ENCODE results near the gene COPG1.
"Not testable (repeated sequence)": the region's sequence is repeated elsewhere in the genome, so short reads cannot be mapped to it uniquely, and the experiment has no call there.

COPG1 gene

GRCh38 chr3:129239991-129240390 lies 9.4 kb upstream of the COPG1 start:
- DNase-seq (ENCODE audit: low read depth), result no peak

GRCh38 chr3:129240436-129240835 lies 9.0 kb upstream of the COPG1 start:
- DNase-seq (ENCODE audit: low read depth), result no peak

GRCh38 chr3:129245141-129245540 lies 4.3 kb upstream of the COPG1 start:
- DNase-seq (ENCODE audit: low read depth), result no peak

- peak; percentile 33 for DNase-seq (ENCODE audit: low read depth)
Measured at GRCh38 chr3:129245641-129246306, 3.6 kb upstream of the COPG1 start.

- DNase-seq (ENCODE audit: low read depth), result no peak
Measured at GRCh38 chr3:129246636-129247035, 2.8 kb upstream of the COPG1 start.

- DNase-seq (ENCODE audit: low read depth), result no peak
Measured at GRCh38 chr3:129248286-129248979, 973 bp upstream of the COPG1 start.

GRCh38 chr3:129252748-129253147 lies 3.3 kb downstream of the COPG1 start:
- no peak for DNase-seq (ENCODE audit: low read depth)

- no peak for DNase-seq (ENCODE audit: low read depth)
Measured at GRCh38 chr3:129254536-129255230, 5.3 kb downstream of the COPG1 start.

- no peak for DNase-seq (ENCODE audit: low read depth)
Measured at GRCh38 chr3:129256270-129256669, 6.9 kb downstream of the COPG1 start.

GRCh38 chr3:129257609-129258008 lies 8.2 kb downstream of the COPG1 start:
- DNase-seq (ENCODE audit: low read depth), result no peak

GRCh38 chr3:129259612-129260477 lies 10.4 kb downstream of the COPG1 start:
- no peak for DNase-seq (ENCODE audit: low read depth)

- no peak for DNase-seq (ENCODE audit: low read depth)
Measured at GRCh38 chr3:129260606-129261005, 11.2 kb downstream of the COPG1 start.

- DNase-seq (ENCODE audit: low read depth), result no peak
Measured at GRCh38 chr3:129261894-129262293, 12.5 kb downstream of the COPG1 start.

GRCh38 chr3:129263161-129263910 lies 13.9 kb downstream of the COPG1 start:
- DNase-seq (ENCODE audit: low read depth), result no peak

- not testable (repeated sequence) for DNase-seq (ENCODE audit: low read depth)
Measured at GRCh38 chr3:129264994-129265393, 15.6 kb downstream of the COPG1 start.

GRCh38 chr3:129266651-129267050 lies 17.2 kb downstream of the COPG1 start:
- no peak for DNase-seq (ENCODE audit: low read depth)

- no peak for DNase-seq (ENCODE audit: low read depth)
Measured at GRCh38 chr3:129268396-129268795, 19.0 kb downstream of the COPG1 start.

- no peak for DNase-seq (ENCODE audit: low read depth)
Measured at GRCh38 chr3:129271674-129272073, 22.3 kb downstream of the COPG1 start.

GRCh38 chr3:129276385-129276784 lies 27.0 kb downstream of the COPG1 start:
- no peak for DNase-seq (ENCODE audit: low read depth)

- DNase-seq (ENCODE audit: low read depth), result no peak
Measured at GRCh38 chr3:129277829-129278271, 28.4 kb downstream of the COPG1 start.

- DNase-seq (ENCODE audit: low read depth), result peak; percentile 92
Measured at GRCh38 chr3:129278439-129278965, 29.1 kb downstream of the COPG1 start, which contains the start of gene HMCES. Gene HMCES, plus strand, starts transcription at chr3:129278870. Its CDS starts 863 bp downstream, at chr3:129279733.

All from activated T-cell treated with anti-CD3 and anti-CD28 coated beads for 1 hour (primary cell).